Mucosa of descending colon (tissue), 3 donors: ENCODE data around the gene TSHZ2. TPM values are rescaled to one million over a fixed set of nuclear protein-coding genes. Genes with fewer than 3 reads are reported as not detected.

ENCODE experiments used
- ATAC-seq: fragments of 200-7000 bp; cut with Tn5 transposase; one replicate; pipeline ENCODE4 v1.9.1; 2020; ENCODE audit warnings: mild to moderate bottlenecking, moderate library complexity
- DNase-seq, 3 donors: peaks; one replicate each; pipeline ENCODE4 v3.0.0-alpha.2; 2020
- H3K36me3 ChIP-seq: fragments of 200-600 bp; one replicate; pipeline ENCODE4 v1.8.0; 2021; ENCODE audit warnings: low read depth, mild to moderate bottlenecking
- H3K4me1 ChIP-seq: fragments of 200-600 bp; one replicate; pipeline ENCODE4 v1.8.0; 2021; ENCODE audit warnings: low read depth, mild to moderate bottlenecking
- H3K4me3 ChIP-seq: fragments of 200-600 bp; one replicate; pipeline ENCODE4 v1.8.0; 2021; ENCODE audit warnings: mild to moderate bottlenecking
- H3K9me3 ChIP-seq: fragments of 200-600 bp; one replicate; pipeline ENCODE4 v1.8.0; 2021; ENCODE audit warnings: mild to moderate bottlenecking
- CTCF ChIP-seq: fragments of 200-600 bp; IDR thresholded peaks from one replicate; pipeline ENCODE4 v1.8.0; 2022; ENCODE audit warnings: antibody characterized with exemption, mild to moderate bottlenecking
- intact Hi-C, 2 donors: fragments of 100-400 bp; cut with DNase I in 1 of 2; cut with micrococcal nuclease in 1 of 2; formaldehyde crosslinking; loops; one replicate each; pipeline versions ENCODE4 v1.11.0 to v1.11.1; 2022; cut with DNase I, micrococcal nuclease
- total RNA-seq, 3 donors: library from RNA; stranded (reverse); fragmentation: NEBNext Ultra II Directional in 2 of 3; extraction: Animal tissue kit (Norgen Biotek cat#: 25700) in 2 of 3; gene quantifications; one replicate each; pipeline versions ENCODE4 v1.2.1 to v1.2.4, GENCODE V29; 2021 to 2023
- donor health status: DM: no; HTN: no; CAD: no; lungs with moderate emphysema.
- donor health status: DM: no; HTN: no; CAD: no.
- donor health status: DM: no; HTN: yes; CAD: no.

The TSHZ2 gene
- total RNA-seq, 3 donors from 2014 or later, result 1.9 to 17.8 (median 3.6) TPM

- no peaks in the 10 kb centered on the region for H3K36me3 ChIP-seq
- TF ChIP-seq CTCF, result no peak
- no peaks in the 10 kb centered on the region for H3K9me3 ChIP-seq
- DNase-seq, result no peak
- intact Hi-C loops, result no loop called here
- H3K4me3 ChIP-seq, result no peak overlapping the region
- H3K4me1 ChIP-seq, result no peaks in the 10 kb centered on the region
- no peak for ATAC-seq
These were observed 2.0 kb downstream of the TSHZ2 start for GRCh38 chr20:52974179-52974594.

- TF ChIP-seq CTCF, result no peak
- no peaks in the 10 kb centered on the region for H3K36me3 ChIP-seq
- intact Hi-C loops, result no loop called here
- H3K9me3 ChIP-seq, result no peaks in the 10 kb centered on the region
- ATAC-seq (no peak), DNase-seq (no peak)
- H3K4me3 ChIP-seq, result no peak overlapping the region
- no peaks in the 10 kb centered on the region for H3K4me1 ChIP-seq
These were observed 3.0 kb downstream of the TSHZ2 start for GRCh38 chr20:52975029-52975732.

GRCh38 chr20:52975803-52976531, 3.8 kb downstream of the TSHZ2 start:
- DNase-seq, result no peak
- no peak overlapping the region for H3K4me3 ChIP-seq
- ATAC-seq, result no peak
- TF ChIP-seq CTCF, result no peak
- H3K36me3 ChIP-seq, result no peaks in the 10 kb centered on the region
- no peaks in the 10 kb centered on the region for H3K4me1 ChIP-seq
- intact Hi-C loops, result no loop called here
- H3K9me3 ChIP-seq, result no peaks in the 10 kb centered on the region

GRCh38 chr20:52978851-52979250, 6.7 kb downstream of the TSHZ2 start:
- no peaks in the 10 kb centered on the region for H3K4me1 ChIP-seq
- no peak overlapping the region for H3K4me3 ChIP-seq
- no peak for DNase-seq
- intact Hi-C loops, result no loop called here
- ATAC-seq, result no peak
- no peaks in the 10 kb centered on the region for H3K36me3 ChIP-seq
- H3K9me3 ChIP-seq, result no peaks in the 10 kb centered on the region
- TF ChIP-seq CTCF, result no peak

- intact Hi-C loops, result no loop called here
- TF ChIP-seq CTCF, result no peak
- no peak overlapping the region for H3K4me3 ChIP-seq
- DNase-seq (no peak), ATAC-seq (no peak)
- no peaks in the 10 kb centered on the region for H3K9me3 ChIP-seq
- H3K36me3 ChIP-seq, result no peaks in the 10 kb centered on the region
- H3K4me1 ChIP-seq, result no peaks in the 10 kb centered on the region
These were observed 8.9 kb downstream of the TSHZ2 start for GRCh38 chr20:52981051-52981450.
